ENCODE measurements around the gene CHRNG.
"Not testable (repeated sequence)": the region's sequence is repeated elsewhere in the genome, so short reads cannot be mapped to it uniquely, and the experiment has no call there.

The CHRNG gene

GRCh38 chr2:232543928-232544631 is 4.6 kb downstream of the CHRNG start:
- DNase-seq (ENCODE audit: low read depth, low spot score): no peak

DNA sequence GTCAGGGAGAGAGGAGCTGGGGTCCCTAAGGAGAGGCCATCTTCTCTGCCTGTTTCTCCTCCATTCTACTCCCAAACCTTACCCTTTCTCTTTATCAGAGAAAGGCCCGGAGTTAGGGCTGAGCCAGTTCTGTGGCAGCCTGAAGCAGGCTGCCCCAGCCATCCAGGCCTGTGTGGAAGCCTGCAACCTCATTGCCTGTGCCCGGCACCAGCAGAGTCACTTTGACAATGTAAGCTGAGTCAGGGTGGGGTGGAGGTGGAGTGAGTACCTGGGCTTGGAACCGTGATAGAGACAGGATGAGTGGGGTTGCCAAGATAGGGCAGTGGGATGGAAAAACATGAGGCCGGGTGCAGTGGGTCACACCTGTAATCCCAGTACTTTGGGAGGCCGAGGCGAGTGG is 5.2 kb downstream of the CHRNG start:
- DNase-seq (ENCODE audit: low read depth, low spot score): no peak

GRCh38 chr2:232545511-232546375 is 6.3 kb downstream of the CHRNG start:
- DNase-seq (ENCODE audit: low read depth, low spot score): no peak

DNA sequence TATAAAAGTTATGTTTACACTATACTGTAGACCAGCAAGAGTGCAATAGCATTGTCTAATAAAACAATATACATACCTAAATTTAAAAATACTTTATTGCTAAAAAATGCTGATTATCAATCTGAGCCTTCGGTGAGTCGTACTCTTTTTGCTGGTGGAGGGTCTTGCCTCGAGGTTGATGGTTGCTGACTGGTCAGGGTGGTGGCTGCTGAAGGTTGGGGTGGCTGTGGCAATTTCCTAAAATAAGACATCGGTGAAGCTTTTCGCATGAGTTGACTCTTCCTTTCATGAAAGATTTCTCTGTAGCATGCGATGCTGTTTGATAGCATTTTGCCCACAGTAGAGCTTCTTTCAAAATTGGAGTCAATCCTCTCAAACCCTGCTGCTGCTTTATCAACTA is 8.5 kb downstream of the CHRNG start:
- DNase-seq (ENCODE audit: low read depth, low spot score): no peak

DNA sequence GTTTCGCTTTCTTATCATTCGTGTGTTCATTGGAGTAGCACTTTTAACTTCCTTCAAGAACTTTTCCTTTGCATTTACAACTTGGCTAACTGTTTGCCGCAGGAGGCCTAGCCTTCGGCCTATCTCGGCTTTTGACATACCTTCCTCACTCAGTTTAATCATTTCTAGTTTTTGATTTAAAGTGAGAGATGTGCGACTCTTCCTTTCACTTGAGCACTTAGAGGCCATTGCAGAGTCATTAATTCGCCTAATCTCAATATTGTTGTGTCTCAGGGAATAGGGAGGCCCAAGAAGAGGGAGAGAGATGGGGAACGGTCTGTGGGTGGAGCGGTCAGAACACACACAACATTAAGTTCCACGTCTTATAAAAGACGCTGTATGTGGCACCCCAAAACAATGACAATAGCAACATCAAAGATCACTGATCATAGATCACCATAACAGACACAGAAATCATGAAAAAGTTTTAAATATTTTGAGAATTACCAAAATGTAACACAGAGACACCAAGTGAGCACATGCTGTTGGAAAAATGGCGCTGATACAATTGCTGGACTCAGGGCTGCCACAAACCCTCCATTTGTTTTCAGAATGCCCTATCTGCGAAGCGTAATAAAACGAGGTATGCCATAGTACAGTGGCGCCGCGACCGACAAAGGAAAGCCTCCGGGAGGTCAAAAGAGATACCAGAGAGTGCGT is 10.3 kb downstream of the CHRNG start:
- no peak for DNase-seq (ENCODE audit: low read depth, low spot score)

- peak; percentile 71 for DNase-seq (ENCODE audit: low read depth, low spot score)
These were observed 11.1 kb downstream of the CHRNG start, which contains the start of the genes EIF4E2 and TIGD1 for GRCh38 chr2:232550354-232551249. EIF4E2 (plus strand) TSS chr2:232550689; CDS start chr2:232550725, 36 bp downstream. TIGD1 (minus strand) TSS chr2:232550557; CDS start chr2:232549882, 675 bp downstream.

GRCh38 chr2:232551250-232551638 is 11.8 kb downstream of the CHRNG start:
- no peak for DNase-seq (ENCODE audit: low read depth, low spot score)

- no peak for DNase-seq (ENCODE audit: low read depth, low spot score)
These were observed 12.3 kb downstream of the CHRNG start for GRCh38 chr2:232551776-232552175.

DNA sequence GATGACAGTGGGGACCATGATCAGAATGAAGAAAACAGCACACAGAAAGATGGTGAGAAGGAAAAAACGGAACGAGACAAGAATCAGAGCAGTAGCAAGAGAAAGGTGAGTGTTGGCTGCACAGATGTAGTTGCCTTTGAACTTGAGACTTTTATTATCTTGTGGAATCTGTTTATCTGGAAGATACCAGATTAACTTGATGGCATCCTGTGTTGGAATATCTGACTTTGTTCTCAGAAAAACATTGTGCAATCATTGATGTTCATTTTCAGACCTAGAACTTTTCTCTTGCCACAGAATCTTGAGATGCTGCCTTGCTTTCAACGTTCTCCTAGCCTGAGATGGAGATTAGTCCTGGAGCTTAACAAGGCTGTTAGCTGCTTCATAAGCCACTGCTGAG is 16.9 kb downstream of the CHRNG start:
- DNase-seq (ENCODE audit: low read depth, low spot score): no peak

DNA sequence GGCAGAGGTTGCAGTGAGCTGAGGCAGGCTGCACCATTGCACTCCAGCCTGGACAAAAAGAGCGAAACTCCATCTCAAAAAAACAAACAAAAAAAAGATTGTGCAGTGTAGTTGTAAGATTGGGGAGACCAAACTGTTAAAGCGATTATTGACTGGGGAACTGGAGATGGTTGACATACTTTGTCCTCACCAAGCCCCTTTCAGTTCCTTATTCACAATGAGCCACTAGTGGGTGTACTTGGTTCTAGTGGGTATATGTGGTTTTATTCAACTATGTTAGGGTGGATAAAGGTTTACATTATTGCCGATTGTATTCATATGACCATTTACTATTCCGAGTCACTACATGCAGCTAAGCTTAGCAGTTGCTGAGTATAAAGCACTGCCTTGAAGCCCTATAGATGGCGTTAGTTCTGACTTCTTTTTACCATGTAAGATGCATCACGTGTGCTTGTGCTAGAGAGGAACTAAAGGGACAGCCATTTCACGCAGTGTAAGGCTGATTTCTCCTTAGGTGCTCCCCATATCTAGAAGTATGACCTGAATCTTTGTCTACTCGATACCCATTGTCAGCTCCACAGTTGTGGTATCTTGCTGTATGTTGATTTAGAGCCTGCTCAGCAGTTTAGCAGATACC is 23.1 kb downstream of the CHRNG start:
- DNase-seq (ENCODE audit: low read depth, low spot score): no peak

- DNase-seq (ENCODE audit: low read depth, low spot score): no peak
These were observed 24.1 kb downstream of the CHRNG start for GRCh38 chr2:232563580-232563979.

DNA sequence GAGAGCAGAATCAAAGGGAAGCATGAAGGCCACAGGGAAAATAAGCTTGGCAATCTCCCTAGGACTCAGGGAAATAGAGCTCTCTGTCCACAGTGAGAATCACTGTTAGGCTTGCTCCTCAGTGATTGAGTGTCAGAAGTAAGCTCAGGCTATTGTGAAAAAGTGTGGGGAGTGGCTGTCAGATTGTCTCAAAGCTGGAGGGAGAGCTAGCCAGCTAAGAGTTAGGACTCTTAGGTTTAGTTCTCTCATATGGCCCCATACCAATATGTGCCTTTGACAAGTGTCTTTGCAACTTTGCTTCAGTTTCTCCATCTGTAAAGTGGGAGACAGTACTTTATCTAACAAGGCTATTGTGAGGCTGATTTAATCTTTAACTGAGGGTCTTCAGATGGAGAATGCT is 28.2 kb downstream of the CHRNG start:
- no peak for DNase-seq (ENCODE audit: low read depth, low spot score)

- no peak for DNase-seq (ENCODE audit: low read depth, low spot score)
These were observed 28.7 kb downstream of the CHRNG start for GRCh38 chr2:232568161-232568560.

DNA sequence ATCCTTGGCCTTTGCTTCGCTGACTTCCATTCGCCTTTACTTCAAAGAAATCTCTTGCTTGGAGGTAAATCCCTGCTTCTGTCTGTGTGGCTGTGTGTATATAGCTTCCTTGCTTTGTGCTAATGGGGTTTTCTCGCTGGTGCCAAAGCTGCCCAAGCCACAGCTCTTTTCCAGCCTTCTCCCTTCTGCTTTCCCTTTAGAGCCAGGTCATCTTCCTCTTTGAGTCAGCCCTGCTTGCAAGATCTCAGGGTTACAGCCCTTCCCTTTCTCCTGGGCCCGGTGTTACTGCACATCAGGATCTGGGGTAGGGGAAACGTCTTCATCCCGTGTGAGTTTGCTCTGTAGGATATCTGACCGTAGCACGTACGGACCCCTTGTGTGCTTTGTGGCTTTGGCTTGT is 30.0 kb downstream of the CHRNG start:
- DNase-seq (ENCODE audit: low read depth, low spot score): no peak

GRCh38 chr2:232570481-232570880 is 31.0 kb downstream of the CHRNG start:
- DNase-seq (ENCODE audit: low read depth, low spot score): not testable (repeated sequence)

- DNase-seq (ENCODE audit: low read depth, low spot score): no peak
These were observed 31.6 kb downstream of the CHRNG start for GRCh38 chr2:232571026-232571474.

DNA sequence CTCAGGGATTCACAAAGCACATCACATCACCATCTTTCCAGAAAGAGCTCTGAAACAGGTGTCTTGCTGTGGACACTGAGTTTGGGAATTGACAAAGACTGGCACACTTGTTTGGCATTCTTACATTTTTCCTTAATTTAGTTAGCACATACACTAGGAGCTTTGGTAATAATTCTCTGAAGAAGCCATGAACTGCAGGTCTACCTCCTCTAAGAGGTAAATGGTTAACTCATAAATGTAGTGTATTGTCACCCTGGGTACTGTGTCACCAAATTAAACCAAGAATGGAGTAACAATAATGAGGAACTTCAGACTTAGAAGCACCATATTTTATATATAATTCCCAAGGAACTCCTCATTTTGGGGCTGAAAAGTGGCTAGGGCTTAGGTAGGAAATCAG is 33.5 kb downstream of the CHRNG start:
- no peak for DNase-seq (ENCODE audit: low read depth, low spot score)

GRCh38 chr2:232573771-232574435 is 34.4 kb downstream of the CHRNG start:
- no peak for DNase-seq (ENCODE audit: low read depth, low spot score)

DNA sequence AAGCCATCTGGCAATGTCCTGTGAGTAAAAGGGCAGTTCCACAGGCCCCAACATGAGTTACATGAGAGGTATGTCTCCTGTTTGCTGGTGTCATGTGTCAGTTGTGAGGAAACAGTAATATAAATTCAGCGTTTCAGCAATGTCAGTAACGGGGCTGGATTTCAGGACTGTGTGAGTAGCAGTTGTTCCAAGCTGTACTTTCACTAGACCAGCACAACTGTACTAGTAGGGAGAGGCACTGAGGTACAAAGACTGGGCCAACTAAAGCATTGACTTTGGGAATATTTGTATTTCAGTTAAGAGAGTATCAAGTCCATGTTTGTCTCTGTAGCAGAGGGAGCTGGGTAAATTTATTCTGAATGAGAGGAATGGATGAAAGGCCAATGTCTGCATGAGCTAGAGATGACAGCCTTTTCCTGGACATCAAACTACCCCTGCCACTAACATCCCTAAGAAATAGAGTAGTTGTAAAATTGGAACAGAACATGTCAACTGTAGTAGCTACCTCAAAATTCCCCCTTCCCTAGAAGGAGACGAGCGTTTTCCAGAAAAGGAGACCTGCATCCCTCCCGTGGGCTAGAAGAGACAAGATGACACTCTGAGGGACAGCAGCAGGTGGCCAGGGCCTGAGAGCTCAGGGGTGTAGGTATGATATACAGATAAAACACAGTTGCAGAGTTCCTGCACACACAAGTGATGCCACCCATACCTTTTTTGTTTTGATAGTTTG is 35.3 kb downstream of the CHRNG start:
- no peak for DNase-seq (ENCODE audit: low read depth, low spot score)

GRCh38 chr2:232575404-232575746 is 35.9 kb downstream of the CHRNG start:
- DNase-seq (ENCODE audit: low read depth, low spot score): no peak

Data from iPS DF 19.7 (cell line).